PC-3 (cell line): ENCODE results near the gene PROSER2. TPM values are rescaled to one million over a fixed set of nuclear protein-coding genes. Genes with fewer than 3 reads are reported as not detected.

Experiments
- ATAC-seq: fragments of 200-7000 bp; cut with Tn5 transposase; 2 replicates; pipeline ENCODE4 v1.9.1; 2020; ENCODE audit warnings: mild to moderate bottlenecking, moderate library complexity
- BruUV-seq: library from RNA; stranded (reverse); fragments of 400-500 nt; replicated peaks from 2 replicates; lab custom pipeline; 2021; lab: Mats Ljungman, UMichigan
- CTCF ChIA-PET: fragments of 300-600 bp; sonication (Branson Sonifier 250); formaldehyde crosslinking; loops from one replicate; lab custom pipeline; 2022; ENCODE audit warnings: antibody characterized with exemption; lab: Charles Lee
- POLR2A ChIA-PET: fragments of 300-600 bp; sonication (Branson Sonifier 250); formaldehyde crosslinking; loops from one replicate; lab custom pipeline; 2022; ENCODE audit warnings: antibody characterized with exemption; ENCODE audit not compliant: unreplicated experiment; lab: Charles Lee
- DNase-seq: peaks from one replicate; pipeline ENCODE4 v3.0.0-alpha.2; 2015
- H2AFZ ChIP-seq: fragments of 300-600 bp; sonication (generic); 2 replicates; pipeline ENCODE4 v1.6.0; 2016; ENCODE audit warnings: antibody characterized with exemption, low read length
- H3F3A ChIP-seq: fragments of 300-600 bp; sonication (generic); one replicate; pipeline ENCODE4 v1.6.0; 2017; ENCODE audit warnings: antibody characterized with exemption, low read length, control low read depth, mild to moderate bottlenecking; ENCODE audit not compliant: unreplicated experiment
- H3K27ac ChIP-seq: fragments of 300-600 bp; sonication (generic); 2 replicates; pipeline ENCODE4 v1.5.1; 2016; ENCODE audit warnings: mild to moderate bottlenecking, low read length
- H3K27me3 ChIP-seq: fragments of 300-600 bp; sonication (generic); 2 replicates; pipeline ENCODE4 v1.6.1; 2016; ENCODE audit warnings: low read length, mixed read lengths
- H3K36me3 ChIP-seq: fragments of 300-600 bp; sonication (generic); 2 replicates; pipeline ENCODE4 v1.6.1; 2016; ENCODE audit warnings: low read depth, mixed run types, low read length, mixed read lengths
- H3K4me1 ChIP-seq: fragments of 300-600 bp; sonication (generic); 2 replicates; pipeline ENCODE4 v1.5.1; 2016; ENCODE audit warnings: low read length; ENCODE audit not compliant: insufficient read depth
- H3K4me2 ChIP-seq: fragments of 300-600 bp; sonication (generic); 2 replicates; pipeline ENCODE4 v1.6.0; 2016; ENCODE audit warnings: low read length
- H3K4me3 ChIP-seq: fragments of 300-600 bp; sonication (generic); 2 replicates; pipeline ENCODE4 v1.5.1; 2016; ENCODE audit warnings: mild to moderate bottlenecking, low read length, mixed read lengths
- H3K79me2 ChIP-seq: fragments of 300-600 bp; sonication (generic); 2 replicates; pipeline ENCODE4 v1.6.1; 2017; ENCODE audit warnings: low read length, mixed read lengths
- H3K9ac ChIP-seq: fragments of 300-600 bp; sonication (generic); 2 replicates; pipeline ENCODE4 v1.6.0; 2016; ENCODE audit warnings: mild to moderate bottlenecking, low read length
- H3K9me2 ChIP-seq: fragments of 300-600 bp; sonication (generic); replicated peaks from 2 replicates; pipeline ENCODE4 v1.6.1; 2016; ENCODE audit warnings: mixed run types, low read length, mixed read lengths
- H3K9me3 ChIP-seq: fragments of 300-600 bp; sonication (generic); 2 replicates; pipeline ENCODE4 v1.6.1; 2016; ENCODE audit warnings: low read length, mixed read lengths
- H4K20me1 ChIP-seq: fragments of 300-600 bp; sonication (generic); 2 replicates; pipeline ENCODE4 v1.6.1; 2016; ENCODE audit warnings: low read length, mixed read lengths
- EZH2 ChIP-seq: fragments of 300-600 bp; sonication (generic); IDR thresholded peaks from one replicate; pipeline ENCODE4 v1.6.1; 2017; ENCODE audit warnings: antibody characterized with exemption, mild to moderate bottlenecking, low read length; ENCODE audit not compliant: unreplicated experiment
- EZH2phosphoT487 ChIP-seq: fragments of 300-600 bp; sonication (generic); IDR thresholded peaks from 2 replicates; pipeline ENCODE4 v1.6.1; 2018; ENCODE audit warnings: mild to moderate bottlenecking, antibody characterized with exemption, low read length, borderline replicate concordance
- intact Hi-C: fragments of 100-400 bp; cut with micrococcal nuclease; formaldehyde crosslinking; loops from 2 replicates; pipeline ENCODE4 v1.9.0; 2023
- total RNA-seq: library from RNA; depleted of rRNA; stranded (reverse); fragments of >200 nt; gene quantifications from 2 replicates; pipeline ENCODE4 v1.2.3, GENCODE V29; 2014
- TF ChIP-seq, protein P1 (sequence below): fragments of 300-600 bp; sonication (generic); conservative IDR thresholded peaks from 2 replicates; pipeline ENCODE4 v1.5.1; 2017; ENCODE audit warnings: antibody characterized with exemption, low read depth, mild to moderate bottlenecking, low read length

PROSER2 gene
- total RNA-seq, 1 experiment from 2014 or later = 52.5 TPM

DNA sequence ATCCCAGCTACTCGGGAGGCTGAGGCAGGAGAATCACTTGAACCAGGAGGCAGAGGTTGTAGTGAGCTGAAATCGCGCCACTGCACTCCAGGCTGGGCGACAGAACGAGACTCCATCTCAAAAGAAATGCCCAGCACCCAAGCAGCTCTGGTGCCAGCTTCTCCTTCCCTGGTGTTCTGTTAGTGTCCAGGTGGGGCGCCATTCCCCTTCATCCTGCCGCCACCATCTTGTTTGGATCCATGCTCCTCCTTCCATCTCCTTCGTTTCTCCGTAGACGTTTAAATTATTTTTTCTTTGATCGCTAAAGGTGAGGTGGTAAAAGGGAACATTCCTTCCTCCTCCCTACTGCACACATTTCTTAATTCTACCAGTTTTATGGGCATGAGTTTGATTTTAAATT is 30.3 kb downstream of the PROSER2 start:
- H3K9me3 ChIP-seq = no peaks in the 10 kb centered on the region
- BruUV-seq = no TSS peak
- H3K9ac ChIP-seq = no peak overlapping the region
- ChIA-PET CTCF (interaction anchor here (1.2 kb wide), 1 partner anchor 70 kb away, joined by 3 read pairs; no protein-coding TSS in a partner anchor), POLR2A (no interaction called here)
- H3K27ac ChIP-seq = no peak overlapping the region
- peaks cover 48% of the 10 kb centered on the region for H3K79me2 ChIP-seq
- TF ChIP-seq EZH2phosphoT487 (no peak), EZH2 (no peak)
- TF ChIP-seq, protein P1, sequence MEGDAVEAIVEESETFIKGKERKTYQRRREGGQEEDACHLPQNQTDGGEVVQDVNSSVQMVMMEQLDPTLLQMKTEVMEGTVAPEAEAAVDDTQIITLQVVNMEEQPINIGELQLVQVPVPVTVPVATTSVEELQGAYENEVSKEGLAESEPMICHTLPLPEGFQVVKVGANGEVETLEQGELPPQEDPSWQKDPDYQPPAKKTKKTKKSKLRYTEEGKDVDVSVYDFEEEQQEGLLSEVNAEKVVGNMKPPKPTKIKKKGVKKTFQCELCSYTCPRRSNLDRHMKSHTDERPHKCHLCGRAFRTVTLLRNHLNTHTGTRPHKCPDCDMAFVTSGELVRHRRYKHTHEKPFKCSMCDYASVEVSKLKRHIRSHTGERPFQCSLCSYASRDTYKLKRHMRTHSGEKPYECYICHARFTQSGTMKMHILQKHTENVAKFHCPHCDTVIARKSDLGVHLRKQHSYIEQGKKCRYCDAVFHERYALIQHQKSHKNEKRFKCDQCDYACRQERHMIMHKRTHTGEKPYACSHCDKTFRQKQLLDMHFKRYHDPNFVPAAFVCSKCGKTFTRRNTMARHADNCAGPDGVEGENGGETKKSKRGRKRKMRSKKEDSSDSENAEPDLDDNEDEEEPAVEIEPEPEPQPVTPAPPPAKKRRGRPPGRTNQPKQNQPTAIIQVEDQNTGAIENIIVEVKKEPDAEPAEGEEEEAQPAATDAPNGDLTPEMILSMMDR = peak; percentile 40; the same call in 1 of the 2 replicates
- H3K4me3 ChIP-seq = no peak overlapping the region
- H3K4me2 ChIP-seq = no peak overlapping the region
- ATAC-seq (no peak), DNase-seq (no peak)
- no peak overlapping the region for H2AFZ ChIP-seq
- peaks cover 10% of the 10 kb centered on the region; the same call in 1 of the 2 replicates for H3K36me3 ChIP-seq
- H3K27me3 ChIP-seq = no peaks in the 10 kb centered on the region
- no peaks in the 10 kb centered on the region for H4K20me1 ChIP-seq
- H3K9me2 ChIP-seq = no peaks in the 10 kb centered on the region
- no peaks in the 10 kb centered on the region for H3K4me1 ChIP-seq
- intact Hi-C loops = no loop called here
- H3F3A ChIP-seq = no peaks in the 10 kb centered on the region

- BruUV-seq = no TSS peak
- no peaks in the 10 kb centered on the region for H4K20me1 ChIP-seq
- H3K9me2 ChIP-seq = no peaks in the 10 kb centered on the region
- H3K27me3 ChIP-seq = no peaks in the 10 kb centered on the region
- POLR2A ChIA-PET = no interaction called here
- no peaks in the 10 kb centered on the region for H3F3A ChIP-seq
- H3K4me1 ChIP-seq = no peaks in the 10 kb centered on the region
- H3K4me3 ChIP-seq = no peak overlapping the region
- H3K27ac ChIP-seq = no peak overlapping the region
- H3K4me2 ChIP-seq = no peak overlapping the region
- TF ChIP-seq EZH2phosphoT487 = no peak
- TF ChIP-seq EZH2 = no peak
- TF ChIP-seq, protein P1 = no peak
- intact Hi-C loops = no loop called here
- no peak overlapping the region for H2AFZ ChIP-seq
- peaks cover 8% of the 10 kb centered on the region; the same call in 1 of the 2 replicates for H3K36me3 ChIP-seq
- H3K9me3 ChIP-seq = no peaks in the 10 kb centered on the region
- H3K9ac ChIP-seq = no peak overlapping the region
- CTCF ChIA-PET = interaction anchor here (1.2 kb wide), 1 partner anchor 71 kb away, joined by 3 read pairs; no protein-coding TSS in a partner anchor
- ATAC-seq (no peak), DNase-seq (no peak)
- peaks cover 43% of the 10 kb centered on the region for H3K79me2 ChIP-seq
Observed at GRCh38 chr10:11854301-11854700, 31.1 kb downstream of the PROSER2 start.

DNA sequence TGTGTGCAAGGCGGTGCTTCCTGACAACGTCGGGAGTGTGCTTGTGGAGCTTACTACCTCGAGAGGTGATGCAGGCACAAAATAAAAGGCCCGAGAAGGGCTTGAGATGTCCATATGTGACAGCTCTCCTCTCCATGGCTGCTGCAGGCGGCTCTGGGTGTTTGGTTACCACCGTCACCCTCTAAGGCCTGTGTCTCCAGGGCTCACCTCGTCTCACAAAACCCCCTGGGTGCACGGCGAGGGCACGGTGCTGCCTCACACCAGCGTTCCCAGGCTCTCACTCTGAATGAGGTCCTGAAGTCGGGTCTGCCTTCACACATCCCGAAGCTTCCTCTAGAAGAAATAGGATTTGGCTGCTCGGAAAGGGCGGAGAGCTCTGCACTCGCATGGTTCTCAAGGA is 32.9 kb downstream of the PROSER2 start:
- POLR2A ChIA-PET = no interaction called here
- H3K27ac ChIP-seq = no peak overlapping the region
- no peak overlapping the region for H3K4me3 ChIP-seq
- no peaks in the 10 kb centered on the region for H3F3A ChIP-seq
- H3K36me3 ChIP-seq = peaks cover 8% of the 10 kb centered on the region; the same call in 1 of the 2 replicates
- no peak overlapping the region for H3K9ac ChIP-seq
- no peaks in the 10 kb centered on the region for H4K20me1 ChIP-seq
- TF ChIP-seq, protein P1 = no peak
- TF ChIP-seq EZH2phosphoT487 = no peak
- no peak for TF ChIP-seq EZH2
- no peak for ATAC-seq
- no peaks in the 10 kb centered on the region for H3K9me2 ChIP-seq
- CTCF ChIA-PET = no interaction called here
- intact Hi-C loops = no loop called here
- no peaks in the 10 kb centered on the region for H3K9me3 ChIP-seq
- H3K27me3 ChIP-seq = no peaks in the 10 kb centered on the region
- peaks cover 29% of the 10 kb centered on the region; the same call in 1 of the 2 replicates for H3K79me2 ChIP-seq
- DNase-seq = no peak
- H3K4me1 ChIP-seq = no peaks in the 10 kb centered on the region
- H2AFZ ChIP-seq = no peak overlapping the region
- no peak overlapping the region for H3K4me2 ChIP-seq
- BruUV-seq = no TSS peak
